ELR (cell line): ENCODE measurements around the gene ZBTB44.
"Not testable (repeated sequence)": the region's sequence is repeated elsewhere in the genome, so short reads cannot be mapped to it uniquely, and the experiment has no call there.

Experiments
- DNase-seq: peaks from one replicate; pipeline ENCODE4 v3.0.0-alpha.2; 2015; ENCODE audit warnings: low read depth

The ZBTB44 gene

DNA sequence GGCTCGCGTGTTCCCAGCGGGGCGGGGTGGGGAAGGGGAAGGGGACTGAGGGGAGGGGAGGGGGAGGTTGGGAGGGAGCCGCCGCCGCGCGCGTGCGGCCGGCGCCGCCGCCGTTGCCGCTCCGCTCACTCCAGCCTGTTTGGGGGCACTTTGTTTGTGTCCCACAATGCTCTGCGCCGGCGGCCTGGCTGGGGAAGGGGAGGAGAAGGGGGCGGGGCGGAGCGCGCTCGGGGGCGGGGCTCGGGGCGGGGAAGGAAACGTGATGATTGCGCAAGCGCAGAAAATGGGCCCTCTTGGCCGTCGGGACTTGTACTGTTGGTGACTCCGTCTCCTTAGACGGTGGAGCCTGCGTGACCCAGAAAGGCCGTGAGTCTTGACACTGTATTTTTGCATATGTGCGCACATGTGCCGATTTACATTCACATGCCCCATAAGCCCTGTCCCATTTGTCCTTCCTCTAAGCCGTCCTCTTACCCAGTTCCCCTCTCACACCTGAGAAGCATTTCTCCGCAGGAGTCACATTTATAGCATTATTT lies at the start of gene ZBTB44:
TSS of gene ZBTB44 (minus strand) at position 168 of the 536 bp plus-strand sequence. CDS start 53,044 bp downstream, outside the sequence.
- DNase-seq = peak; percentile 88

DNA sequence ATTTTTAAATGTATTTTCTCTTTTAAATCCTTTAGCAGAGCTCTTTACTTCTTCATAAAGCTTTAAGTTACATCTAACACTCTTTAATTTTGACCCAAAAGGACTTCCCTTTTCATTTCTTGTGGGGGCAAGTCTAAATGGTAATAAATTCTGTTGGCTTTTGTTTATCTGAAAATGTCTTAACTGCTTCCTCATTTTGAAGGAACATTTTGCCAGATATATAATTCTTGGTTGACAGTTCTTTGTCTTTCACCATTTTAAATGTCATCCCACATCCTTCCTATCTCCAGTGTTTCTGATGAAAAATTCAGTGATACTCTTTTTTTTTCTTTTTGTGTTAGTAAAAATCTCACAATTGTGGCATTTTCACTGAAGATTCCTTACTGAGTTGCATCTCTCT lies 44.7 kb upstream of the ZBTB44 start:
- no peak for DNase-seq

- DNase-seq = no peak
Measured at GRCh38 chr11:130358398-130358797, 43.7 kb upstream of the ZBTB44 start.

DNA sequence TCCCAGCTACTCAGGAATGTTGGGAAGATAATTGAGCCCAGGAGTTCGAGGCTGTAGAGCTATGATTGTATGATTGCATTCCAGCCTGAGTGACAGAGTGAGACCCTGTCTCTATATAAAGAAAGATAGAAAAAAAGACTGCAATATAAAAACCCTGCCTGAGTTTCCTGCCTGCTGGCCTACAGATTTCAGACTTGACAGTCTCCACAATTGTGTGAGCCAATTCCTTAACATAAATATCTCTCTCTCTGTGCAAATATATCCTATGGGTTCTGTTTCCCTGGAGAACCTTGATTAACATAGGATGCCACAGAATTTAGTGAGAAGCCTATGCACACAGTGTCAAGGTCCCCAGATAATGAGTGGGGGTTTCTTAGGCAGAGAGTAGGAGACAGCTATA lies 32.5 kb upstream of the ZBTB44 start:
- no peak for DNase-seq

DNA sequence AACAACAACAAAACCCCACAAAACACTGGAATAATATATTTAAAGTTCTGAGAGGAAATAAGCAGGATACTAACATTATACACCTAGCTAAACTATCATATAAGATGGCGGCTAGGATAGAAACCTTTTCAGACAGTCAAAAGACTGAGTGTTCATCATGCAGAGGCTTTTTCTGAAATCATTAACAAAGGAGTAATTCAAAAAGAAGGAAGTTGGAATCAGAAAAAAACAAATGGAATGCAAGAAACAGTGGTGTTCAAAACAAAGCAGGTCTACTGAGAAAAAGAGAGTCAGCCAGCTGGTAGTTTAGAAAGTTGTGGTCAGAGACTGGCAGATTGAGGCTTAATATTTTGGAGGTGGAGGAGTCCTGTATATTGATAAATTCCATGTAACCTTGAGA lies 30.1 kb upstream of the ZBTB44 start:
- DNase-seq = no peak

DNA sequence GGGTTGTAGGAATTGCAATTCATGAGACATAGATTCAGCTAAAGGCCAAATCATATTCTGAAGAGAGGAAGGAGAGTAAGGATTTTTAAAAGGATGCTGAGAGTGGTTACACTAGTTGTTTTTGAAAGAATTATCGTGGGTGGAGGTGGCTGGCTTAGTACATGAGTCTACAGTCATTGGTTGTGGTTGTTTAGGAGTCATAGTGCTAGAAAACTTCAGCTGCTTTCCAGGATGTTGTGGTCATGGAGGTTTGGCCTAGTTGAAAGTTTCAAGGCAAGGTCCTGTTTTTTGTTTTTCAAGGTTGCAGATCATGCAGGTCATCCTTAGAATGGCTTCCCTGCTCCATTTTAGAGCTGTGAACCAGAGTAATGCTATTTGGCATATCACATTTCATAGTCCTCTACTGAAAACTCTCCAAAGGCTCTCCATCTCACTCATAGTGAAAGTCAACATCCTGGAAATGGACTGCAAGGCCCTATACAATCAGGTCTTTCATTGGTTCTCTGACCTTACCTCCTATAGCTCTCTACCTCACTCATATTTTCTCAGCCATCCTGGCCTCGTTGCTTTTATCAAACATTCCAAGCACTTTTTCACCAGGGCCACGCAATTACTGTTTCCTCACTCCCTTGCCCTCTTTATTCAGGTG lies 26.1 kb upstream of the ZBTB44 start:
- DNase-seq = no peak

DNA sequence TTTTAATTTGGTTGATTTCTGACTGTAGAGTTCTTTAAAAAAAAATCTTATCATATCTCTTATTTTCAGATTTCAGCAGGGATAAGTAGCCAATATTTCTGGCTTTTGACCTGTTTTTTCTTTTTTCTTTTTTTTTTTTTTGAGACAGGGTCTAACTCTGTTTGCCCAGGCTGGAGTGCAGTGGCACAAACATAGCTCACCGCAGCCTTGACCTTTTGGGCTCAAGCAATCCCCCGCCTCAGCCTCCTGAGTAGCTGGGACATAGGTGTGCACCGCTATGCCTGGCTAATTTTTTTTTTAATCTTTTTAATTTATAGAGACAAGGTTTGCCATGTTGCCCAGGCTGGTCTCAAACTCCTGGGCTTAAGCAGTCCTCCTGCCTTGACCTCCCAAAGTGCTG lies 23.9 kb upstream of the ZBTB44 start:
- DNase-seq = no peak

GRCh38 chr11:130337281-130338089 lies 22.8 kb upstream of the ZBTB44 start:
- DNase-seq = no peak

GRCh38 chr11:130331397-130331796 lies 16.7 kb upstream of the ZBTB44 start:
- not testable (repeated sequence) for DNase-seq

DNA sequence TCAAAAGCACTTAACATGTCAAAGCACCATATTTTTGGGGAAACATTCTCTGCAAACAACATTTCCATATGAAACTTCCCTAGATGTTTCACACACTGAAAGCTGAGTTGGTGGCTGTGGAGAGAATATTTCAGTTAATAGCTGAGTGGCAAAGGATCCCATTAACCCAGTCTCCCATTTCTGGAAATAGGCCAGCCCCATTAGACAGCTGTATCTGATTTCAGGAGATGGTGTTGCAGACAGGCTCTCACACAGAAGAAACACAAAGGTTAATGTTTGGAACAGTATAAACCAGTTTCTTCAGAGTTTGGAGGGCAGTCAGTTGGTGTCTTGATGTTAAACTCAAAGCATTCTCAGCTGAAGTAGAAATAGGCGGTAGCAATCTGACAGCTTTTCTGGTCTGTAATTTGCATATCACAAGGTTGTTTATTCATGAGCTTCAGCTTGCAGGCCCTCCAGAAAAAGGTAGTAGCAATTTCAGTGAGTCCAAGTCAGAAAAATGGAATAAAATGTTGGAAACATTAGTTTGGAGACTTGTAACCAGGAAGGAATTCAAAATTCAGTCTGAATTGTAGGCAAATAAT lies 15.5 kb upstream of the ZBTB44 start:
- DNase-seq = no peak

DNA sequence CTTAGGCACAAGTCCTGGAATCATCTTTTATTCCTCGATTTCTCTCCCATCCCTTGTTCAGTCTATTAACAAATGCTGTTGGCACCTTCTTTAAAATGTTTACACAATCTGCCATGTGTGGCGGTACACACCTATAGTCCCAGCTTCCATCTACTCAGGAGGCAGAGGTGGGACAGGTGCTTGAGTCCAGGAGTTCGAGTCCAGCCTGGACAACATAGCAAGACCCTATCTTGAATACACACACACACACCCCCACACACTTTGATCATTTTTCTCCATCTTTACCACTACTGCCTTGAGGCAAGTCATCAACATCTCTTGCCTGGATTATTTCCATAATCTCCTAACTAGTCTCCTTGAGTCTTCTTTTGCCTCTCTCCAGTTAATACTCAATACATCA lies 13.7 kb upstream of the ZBTB44 start:
- DNase-seq = no peak

- DNase-seq = no peak
Measured at GRCh38 chr11:130327716-130328115, 13.0 kb upstream of the ZBTB44 start.

DNA sequence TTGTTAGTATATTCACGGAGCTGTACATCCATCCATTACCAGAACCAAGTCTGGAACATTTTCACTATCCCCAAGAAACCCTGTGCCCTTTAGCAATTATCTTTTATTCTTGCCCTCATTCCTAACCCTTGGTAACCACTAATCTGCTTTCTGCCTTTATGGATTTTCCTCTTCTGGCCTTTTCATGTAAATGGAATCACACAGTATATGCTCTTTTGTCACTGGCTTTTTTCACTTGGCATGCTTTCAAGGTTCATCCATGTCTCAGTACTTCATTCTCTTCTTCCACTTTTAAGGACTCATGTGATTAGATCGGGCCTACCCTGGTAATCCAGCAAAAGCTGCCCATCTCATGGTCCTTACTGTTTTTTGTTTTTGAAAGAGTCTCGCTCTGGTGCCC lies 11.0 kb upstream of the ZBTB44 start:
- no peak for DNase-seq

DNA sequence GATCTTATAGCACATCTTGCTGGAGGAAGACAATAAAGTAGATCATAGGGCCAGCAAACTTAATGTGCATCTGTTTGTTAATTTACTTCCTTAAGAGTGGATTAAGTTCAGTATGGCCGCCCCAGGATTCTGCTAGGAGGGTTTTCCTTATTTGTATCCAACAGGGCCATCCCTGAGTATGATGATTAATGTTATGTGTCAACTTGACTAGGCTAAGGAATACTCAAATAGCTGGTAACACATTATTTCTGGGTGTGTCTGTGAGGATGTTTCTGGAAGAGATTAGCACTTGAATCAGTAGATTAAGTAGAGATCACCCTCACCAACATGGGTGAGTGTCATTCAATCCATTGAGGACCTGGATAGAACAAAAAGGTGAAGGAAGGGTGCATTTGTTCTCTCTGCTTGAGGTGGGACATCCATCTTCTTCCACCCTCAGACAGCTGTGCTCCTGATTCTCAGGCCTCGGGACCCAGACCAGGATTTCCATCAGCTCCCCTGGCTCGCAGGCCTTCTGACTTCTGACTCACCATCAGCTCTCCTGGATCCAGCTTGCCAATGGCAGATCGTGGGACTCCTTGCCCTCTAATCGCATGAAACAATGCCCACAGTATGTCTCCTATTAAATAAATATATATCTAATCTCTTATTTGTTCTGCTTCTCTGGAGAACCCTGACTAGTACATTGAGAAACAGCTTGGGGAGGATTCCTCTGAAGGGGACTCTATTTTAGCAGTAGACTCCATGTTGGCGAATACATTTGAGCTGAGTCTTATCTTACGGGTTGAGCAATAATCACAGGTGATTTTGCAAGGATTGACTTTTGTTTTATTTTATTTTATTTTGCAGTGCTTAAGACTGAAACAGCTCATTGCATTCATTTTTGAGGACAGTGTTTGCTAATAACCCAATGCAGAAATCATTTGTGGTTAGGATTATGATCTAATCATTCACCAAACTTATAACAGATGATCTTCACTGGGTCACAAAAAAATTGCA lies 9.0 kb upstream of the ZBTB44 start:
- no peak for DNase-seq

DNA sequence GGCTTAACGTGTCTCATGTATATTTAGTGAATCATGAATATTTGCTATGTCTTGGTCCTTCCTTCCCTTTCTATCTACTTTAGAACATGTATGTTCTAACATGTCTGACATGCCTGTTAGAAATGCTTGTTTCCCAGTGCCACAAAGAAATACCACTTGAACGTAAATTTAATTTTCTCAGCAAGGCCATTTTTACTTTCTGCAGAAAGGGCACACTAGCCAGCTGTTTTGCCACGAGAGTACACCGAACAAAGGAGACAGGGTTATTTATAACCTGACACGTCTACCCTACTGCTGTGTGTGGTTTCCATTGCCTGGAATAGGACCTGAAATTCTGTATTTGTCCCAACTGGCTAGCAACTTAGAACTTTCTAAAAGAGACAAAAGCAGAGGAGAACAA lies 7.4 kb upstream of the ZBTB44 start:
- no peak for DNase-seq

GRCh38 chr11:130318031-130318673 lies 3.4 kb upstream of the ZBTB44 start:
- no peak for DNase-seq

GRCh38 chr11:130315354-130315970 lies 745 bp upstream of the ZBTB44 start:
- DNase-seq = no peak

- DNase-seq = peak; percentile 55
Measured at GRCh38 chr11:130314184-130314749, 450 bp downstream of the ZBTB44 start.

DNA sequence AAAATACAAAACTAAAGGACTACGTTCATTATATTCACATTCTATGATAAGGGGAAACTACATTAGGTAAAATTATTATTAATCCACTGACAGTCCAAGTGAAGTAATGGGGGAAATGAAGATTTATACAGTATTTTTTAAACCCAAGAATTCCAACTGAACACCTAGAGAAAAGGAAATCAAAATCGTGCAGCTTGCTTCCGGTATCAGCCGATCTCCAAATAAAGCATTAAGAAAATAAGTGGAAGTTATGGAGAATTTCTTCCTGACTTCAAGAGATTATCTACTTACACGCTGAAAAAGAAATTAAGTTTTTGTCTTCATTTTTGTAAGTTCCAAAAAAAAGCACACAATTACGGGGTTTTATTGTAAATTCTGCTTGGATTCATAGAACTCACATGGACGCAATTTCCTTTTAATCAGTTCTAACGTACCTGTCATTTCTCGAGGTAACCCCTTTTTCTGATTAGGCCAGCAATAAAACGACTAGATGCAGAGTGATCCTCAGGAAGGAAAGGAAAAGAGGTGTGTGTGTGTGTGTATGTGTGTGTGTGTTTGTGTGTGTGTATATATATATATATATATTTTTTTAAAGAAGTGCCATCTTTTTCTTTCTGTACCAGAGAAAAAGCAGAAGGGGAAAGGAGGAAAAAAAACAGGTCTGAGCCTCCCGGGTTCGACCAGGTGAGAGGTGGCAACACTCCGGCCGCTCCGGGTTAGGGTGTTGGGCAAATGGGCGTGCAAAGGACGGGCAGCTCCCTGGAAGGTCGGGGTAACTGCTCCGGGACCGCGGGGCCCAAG lies 1.1 kb downstream of the ZBTB44 start:
- DNase-seq = peak; percentile 18

- DNase-seq = no peak
Measured at GRCh38 chr11:130312046-130312445, 2.7 kb downstream of the ZBTB44 start.
